ENCODE results near the gene ANO10. TPM values are rescaled to one million over a fixed set of nuclear protein-coding genes. Genes with fewer than 3 reads are reported as not detected.
A peak's percentile ranks its signal among the peaks of the same experiment; 100 is the strongest.

ANO10 gene
- total RNA-seq, 2 experiments from 2014 or later, result 9.5 to 12.9 TPM

DNA sequence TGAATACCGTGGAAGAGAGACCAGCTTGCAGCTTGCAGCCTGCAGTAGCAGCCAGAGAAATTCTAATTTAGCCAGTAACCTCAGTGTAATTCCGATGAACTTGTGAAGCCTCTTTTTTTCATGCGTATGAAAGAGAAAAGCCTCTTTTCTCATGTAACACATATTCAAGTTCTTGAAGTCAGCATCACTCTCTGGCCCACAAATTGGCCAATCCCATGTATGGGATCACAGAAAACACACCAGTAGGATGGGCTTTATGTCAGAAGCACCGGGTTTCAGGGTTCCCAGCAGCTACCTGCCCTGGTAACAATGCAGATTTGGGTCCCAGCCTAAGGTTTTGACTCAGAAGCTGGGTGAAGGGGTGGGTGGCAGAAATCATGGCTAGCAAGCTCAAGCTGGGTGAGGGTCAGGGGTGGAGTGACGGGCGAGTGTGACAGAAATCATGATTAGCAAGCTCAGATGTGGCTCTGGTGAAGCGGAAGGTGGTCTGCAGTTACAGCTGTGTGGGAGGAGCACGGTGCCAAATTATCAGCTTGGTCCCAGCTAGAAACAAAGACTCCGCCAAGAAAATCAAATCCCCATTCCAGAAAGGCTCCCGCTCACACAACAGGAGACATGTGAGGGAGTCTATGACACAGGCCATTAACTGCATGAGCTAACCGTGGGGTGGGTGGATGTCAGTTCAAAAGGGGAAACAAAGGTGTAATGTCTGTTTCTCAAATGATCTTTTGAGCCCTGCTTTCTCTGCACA is 248.8 kb downstream of the ANO10 start:
- H3K27me3 Mint-ChIP-seq (ENCODE audit: low read depth), result no peaks in the 10 kb centered on the region
- H3K4me1 Mint-ChIP-seq (ENCODE audit: low read depth), result peaks cover 14% of the 10 kb centered on the region
- no peak for ATAC-seq
- POLR2A ChIA-PET, result interaction anchor here (1.1 kb wide), 1 partner anchor 17 kb away, joined by 3 read pairs; no protein-coding TSS in a partner anchor
- no peaks in the 10 kb centered on the region for H3K36me3 Mint-ChIP-seq (ENCODE audit: low read depth)
- no peak overlapping the region for H3K4me3 Mint-ChIP-seq
- CTCF ChIA-PET, result interaction anchor here (1.4 kb wide), 1 partner anchor 16 kb away, joined by 4 read pairs; no protein-coding TSS in a partner anchor
- peak overlapping the region; percentile 31 for H3K27ac Mint-ChIP-seq
- no peaks in the 10 kb centered on the region for H3K9me3 Mint-ChIP-seq (ENCODE audit: insufficient read depth)
- DNase-seq, result no peak

DNA sequence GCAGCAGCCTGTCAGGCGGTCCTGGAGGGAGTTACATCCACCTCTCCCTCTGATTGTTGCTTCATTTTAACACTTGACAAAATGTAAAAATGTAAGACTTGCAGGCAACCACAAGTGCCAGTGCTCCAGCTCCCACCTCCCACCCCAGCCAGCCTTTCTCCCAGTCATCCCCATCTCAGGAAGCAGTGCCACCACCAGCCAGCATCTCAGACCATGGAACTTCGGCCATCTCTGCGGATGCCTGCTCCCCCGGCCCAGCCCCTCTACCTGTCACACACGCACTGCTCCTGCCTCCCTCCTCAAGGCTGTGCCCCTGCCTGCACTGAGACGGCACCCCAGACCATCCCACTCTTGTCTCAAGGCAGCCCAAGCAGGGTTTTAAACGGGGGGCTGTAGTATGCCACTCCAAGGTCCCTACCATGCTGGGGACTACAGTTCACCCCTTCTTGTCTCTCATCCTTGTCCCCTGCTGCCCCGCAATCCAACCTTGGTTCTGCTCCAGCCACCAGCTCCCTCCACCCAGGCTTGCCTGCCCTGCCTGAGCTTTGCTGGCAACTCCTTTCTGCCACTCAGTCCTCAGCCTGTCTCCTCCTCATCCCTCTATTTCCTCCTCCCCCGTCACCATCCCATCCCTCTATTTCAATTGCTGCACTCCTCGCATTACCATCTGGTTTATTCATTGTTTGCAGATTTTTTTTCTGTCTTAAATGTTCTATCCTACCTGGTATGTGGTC is 249.6 kb downstream of the ANO10 start:
- Mint-ChIP-seq H3K9me3 (ENCODE audit: insufficient read depth) (no peaks in the 10 kb centered on the region), H3K36me3 (ENCODE audit: low read depth) (no peaks in the 10 kb centered on the region), H3K4me1 (ENCODE audit: low read depth) (peaks cover 8% of the 10 kb centered on the region), H3K4me3 (no peak overlapping the region), H3K27ac (peak overlapping the region; percentile 1), H3K27me3 (ENCODE audit: low read depth) (no peaks in the 10 kb centered on the region)
- ChIA-PET POLR2A (interaction anchor here (0.5 kb wide), 1 partner anchor 208 kb away, joined by 4 read pairs; no protein-coding TSS in a partner anchor), CTCF (interaction anchor here (1.4 kb wide), 1 partner anchor 17 kb away, joined by 4 read pairs; no protein-coding TSS in a partner anchor)
- no peak for DNase-seq
- no peak for ATAC-seq

DNA sequence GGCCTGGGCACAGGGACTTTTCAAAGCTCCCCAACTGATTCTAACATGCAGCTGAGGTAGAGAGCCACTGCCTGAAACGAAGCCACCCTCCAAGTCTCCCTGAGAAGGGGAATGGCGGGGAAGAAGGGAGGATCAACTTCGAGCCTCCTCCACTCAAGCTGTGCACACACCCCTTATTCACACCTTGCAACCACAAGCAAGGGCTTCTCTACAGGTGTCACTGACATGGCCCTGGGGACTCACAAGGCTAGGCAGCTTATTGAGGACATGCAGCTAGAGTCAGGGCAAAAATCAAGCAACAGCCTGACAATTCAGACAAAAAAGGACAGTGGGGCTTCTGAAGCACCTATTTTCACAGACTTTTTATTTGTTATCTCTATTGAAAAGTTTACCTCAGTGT is 250.3 kb downstream of the ANO10 start:
- ATAC-seq, result no peak
- Mint-ChIP-seq H3K27ac (no peak overlapping the region), H3K4me1 (ENCODE audit: low read depth) (peaks cover 8% of the 10 kb centered on the region), H3K36me3 (ENCODE audit: low read depth) (no peaks in the 10 kb centered on the region), H3K27me3 (ENCODE audit: low read depth) (no peaks in the 10 kb centered on the region), H3K9me3 (ENCODE audit: insufficient read depth) (no peaks in the 10 kb centered on the region), H3K4me3 (no peak overlapping the region)
- no peak for DNase-seq
- ChIA-PET POLR2A (interaction anchor here (0.5 kb wide), 1 partner anchor 207 kb away, joined by 4 read pairs; no protein-coding TSS in a partner anchor), CTCF (no interaction called here)

DNA sequence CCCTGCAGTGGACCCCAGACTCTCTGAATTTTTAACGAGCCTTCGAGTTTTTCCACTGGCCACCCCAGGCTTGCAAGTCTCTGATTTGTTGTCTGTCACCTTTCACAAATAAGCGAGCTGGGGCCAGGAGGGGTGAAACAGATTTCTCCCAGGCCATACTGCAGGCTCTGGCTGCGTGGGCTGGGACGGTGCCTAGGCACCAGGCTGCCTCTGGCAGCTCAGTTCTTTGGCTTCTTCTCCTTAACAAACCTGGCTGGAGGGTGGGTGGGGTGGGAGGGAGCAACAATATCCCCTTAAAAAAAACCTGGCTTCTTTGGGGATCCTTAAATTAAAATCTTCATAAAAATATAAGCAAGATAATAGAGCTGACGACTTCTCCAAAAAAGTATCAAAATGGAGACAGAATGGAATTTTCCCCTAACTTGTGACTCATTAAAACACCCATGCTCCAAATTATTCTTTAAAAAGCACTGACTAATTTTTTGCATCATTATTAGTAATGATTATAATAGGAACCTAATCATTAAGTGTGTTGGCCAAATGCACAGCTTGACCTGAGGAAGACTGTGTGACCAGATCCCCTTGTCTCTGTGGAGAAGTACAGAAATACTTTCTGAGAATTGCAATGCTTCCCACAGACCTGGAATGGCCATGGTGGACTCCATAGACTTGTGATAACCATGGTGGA is 251.4 kb downstream of the ANO10 start:
- ChIA-PET POLR2A (no interaction called here), CTCF (interaction anchor here (0.9 to 1.3 kb wide), 3 partner anchors 7 to 208 kb away, joined by 3 to 4 read pairs (median 4); no protein-coding TSS in a partner anchor)
- H3K4me3 Mint-ChIP-seq, result no peak overlapping the region
- no peaks in the 10 kb centered on the region for H3K27me3 Mint-ChIP-seq (ENCODE audit: low read depth)
- ATAC-seq (no peak), DNase-seq (no peak)
- no peaks in the 10 kb centered on the region for H3K9me3 Mint-ChIP-seq (ENCODE audit: insufficient read depth)
- H3K27ac Mint-ChIP-seq, result no peak overlapping the region
- peaks cover 8% of the 10 kb centered on the region for H3K4me1 Mint-ChIP-seq (ENCODE audit: low read depth)
- no peaks in the 10 kb centered on the region for H3K36me3 Mint-ChIP-seq (ENCODE audit: low read depth)

GRCh38 chr3:43369404-43370292 is 252.2 kb downstream of the ANO10 start:
- H3K27ac Mint-ChIP-seq, result peak overlapping the region; percentile 30

GRCh38 chr3:43366885-43367284 is 254.9 kb downstream of the ANO10 start:
- POLR2A ChIA-PET, result no interaction called here
- H3K27ac Mint-ChIP-seq, result no peak overlapping the region

More at GRCh38 chr3:43369404-43370292, 252.2 kb downstream of the ANO10 start:
- H3K4me1 Mint-ChIP-seq (ENCODE audit: low read depth), result peaks cover 8% of the 10 kb centered on the region
- H3K27me3 Mint-ChIP-seq (ENCODE audit: low read depth), result no peaks in the 10 kb centered on the region
- H3K4me3 Mint-ChIP-seq, result no peak overlapping the region
- CTCF ChIA-PET, result interaction anchor here (0.9 to 1.3 kb wide), 3 partner anchors 8 to 207 kb away, joined by 3 to 4 read pairs (median 4); no protein-coding TSS in a partner anchor
- ATAC-seq, result no peak
- DNase-seq, result no peak
- H3K9me3 Mint-ChIP-seq (ENCODE audit: insufficient read depth), result no peaks in the 10 kb centered on the region
- peaks cover 3% of the 10 kb centered on the region for H3K36me3 Mint-ChIP-seq (ENCODE audit: low read depth)
- POLR2A ChIA-PET, result no interaction called here

DNA sequence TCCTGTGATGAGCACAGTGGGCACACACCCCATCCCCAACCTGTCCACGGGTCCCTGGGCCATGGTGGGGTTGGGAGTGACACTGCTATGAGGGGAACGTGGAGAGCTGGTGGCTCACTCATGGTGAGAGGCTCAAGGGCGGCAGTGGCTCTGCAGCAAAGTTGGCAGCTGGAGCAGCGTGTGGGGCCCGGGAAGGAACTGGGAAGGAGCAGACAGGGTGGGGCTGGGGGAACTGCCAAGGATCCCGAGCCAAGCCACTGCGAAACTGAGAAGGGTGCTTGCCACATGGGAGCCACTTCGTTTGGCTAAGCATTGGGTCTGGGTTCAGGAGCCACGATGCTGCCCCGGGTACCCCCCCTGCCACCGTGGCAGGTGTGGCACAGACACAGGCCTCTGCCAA is 255.3 kb downstream of the ANO10 start:
- H3K27ac Mint-ChIP-seq, result peak overlapping the region; percentile 39
- CTCF ChIA-PET, result interaction anchor here (1.6 kb wide), 1 partner anchor 14 kb away, joined by 4 read pairs; no protein-coding TSS in a partner anchor
- no peaks in the 10 kb centered on the region for H3K9me3 Mint-ChIP-seq (ENCODE audit: insufficient read depth)

More at GRCh38 chr3:43366885-43367284, 254.9 kb downstream of the ANO10 start:
- ATAC-seq (no peak), DNase-seq (no peak)
- Mint-ChIP-seq H3K36me3 (ENCODE audit: low read depth) (peaks cover 3% of the 10 kb centered on the region), H3K9me3 (ENCODE audit: insufficient read depth) (no peaks in the 10 kb centered on the region), H3K4me1 (ENCODE audit: low read depth) (peaks cover 10% of the 10 kb centered on the region), H3K4me3 (no peak overlapping the region), H3K27me3 (ENCODE audit: low read depth) (no peaks in the 10 kb centered on the region)
- CTCF ChIA-PET, result interaction anchor here (1.6 kb wide), 1 partner anchor 13 kb away, joined by 4 read pairs; no protein-coding TSS in a partner anchor

GRCh38 chr3:43365601-43366305 is 256.1 kb downstream of the ANO10 start:
- H3K27ac Mint-ChIP-seq, result no peak overlapping the region
- no peak overlapping the region for H3K4me3 Mint-ChIP-seq
- DNase-seq (no peak), ATAC-seq (no peak)
- peaks cover 3% of the 10 kb centered on the region for H3K36me3 Mint-ChIP-seq (ENCODE audit: low read depth)
- H3K9me3 Mint-ChIP-seq (ENCODE audit: insufficient read depth), result no peaks in the 10 kb centered on the region
- ChIA-PET CTCF (interaction anchor here (0.6 to 1.6 kb wide), 2 partner anchors 12 to 14 kb away, joined by 3 to 4 read pairs; no protein-coding TSS in a partner anchor), POLR2A (no interaction called here)
- H3K4me1 Mint-ChIP-seq (ENCODE audit: low read depth), result peaks cover 6% of the 10 kb centered on the region
- H3K27me3 Mint-ChIP-seq (ENCODE audit: low read depth), result no peaks in the 10 kb centered on the region

More for the DNA sequence above, 255.3 kb downstream of the ANO10 start:
- peaks cover 3% of the 10 kb centered on the region for H3K36me3 Mint-ChIP-seq (ENCODE audit: low read depth)
- no peaks in the 10 kb centered on the region for H3K27me3 Mint-ChIP-seq (ENCODE audit: low read depth)
- ATAC-seq, result no peak
- DNase-seq, result no peak
- peaks cover 10% of the 10 kb centered on the region for H3K4me1 Mint-ChIP-seq (ENCODE audit: low read depth)
- no peak overlapping the region for H3K4me3 Mint-ChIP-seq
- POLR2A ChIA-PET, result no interaction called here

DNA sequence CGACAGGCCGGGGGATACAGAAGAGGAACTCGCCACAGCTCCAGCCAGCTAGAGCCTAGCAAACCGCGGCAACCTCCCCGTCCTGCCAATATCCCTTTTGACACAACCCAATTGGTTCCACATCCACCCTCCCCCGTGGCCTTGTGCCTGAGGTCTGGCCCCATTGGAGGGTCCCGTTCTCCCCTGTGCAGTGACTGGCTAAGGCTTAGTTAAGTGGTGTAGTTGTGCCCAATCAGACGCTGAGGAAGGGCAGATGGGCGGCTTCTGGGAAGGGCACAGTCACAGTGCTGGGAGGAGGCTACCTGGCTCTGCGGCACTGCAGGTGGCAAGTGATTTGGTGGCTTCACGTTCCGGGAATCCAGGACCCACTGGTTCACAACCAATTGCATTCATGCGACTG is 256.9 kb downstream of the ANO10 start:
- DNase-seq (no peak), ATAC-seq (no peak)
- no peaks in the 10 kb centered on the region for H3K9me3 Mint-ChIP-seq (ENCODE audit: insufficient read depth)
- peaks cover 3% of the 10 kb centered on the region for H3K36me3 Mint-ChIP-seq (ENCODE audit: low read depth)
- H3K4me1 Mint-ChIP-seq (ENCODE audit: low read depth), result peaks cover 5% of the 10 kb centered on the region
- ChIA-PET POLR2A (interaction anchor here (0.5 kb wide), 1 partner anchor 65 kb away, joined by 3 read pairs; no protein-coding TSS in a partner anchor), CTCF (no interaction called here)
- H3K4me3 Mint-ChIP-seq, result no peak overlapping the region
- H3K27me3 Mint-ChIP-seq (ENCODE audit: low read depth), result no peaks in the 10 kb centered on the region
- no peak overlapping the region for H3K27ac Mint-ChIP-seq

- ATAC-seq, result no peak
- no peaks in the 10 kb centered on the region for H3K9me3 Mint-ChIP-seq (ENCODE audit: insufficient read depth)
- no peak overlapping the region for H3K4me3 Mint-ChIP-seq
- no peak for DNase-seq
- CTCF ChIA-PET, result no interaction called here
- H3K36me3 Mint-ChIP-seq (ENCODE audit: low read depth), result peaks cover 3% of the 10 kb centered on the region
- H3K4me1 Mint-ChIP-seq (ENCODE audit: low read depth), result peaks cover 2% of the 10 kb centered on the region
- H3K27ac Mint-ChIP-seq, result no peak overlapping the region
- POLR2A ChIA-PET, result interaction anchor here (0.5 kb wide), 1 partner anchor 65 kb away, joined by 3 read pairs; no protein-coding TSS in a partner anchor
- no peaks in the 10 kb centered on the region for H3K27me3 Mint-ChIP-seq (ENCODE audit: low read depth)
Observed at GRCh38 chr3:43364494-43364893, 257.3 kb downstream of the ANO10 start.

All from activated CD8-positive, alpha-beta T cell treated with anti-CD3 and anti-CD28 coated beads, Interleukin-2, amount 10 ng/mL, durations not matched to agents 7 days and 5 days (primary cell).